IMR-90 (cell line): ENCODE measurements around the gene TRIM37. TPM values are rescaled to one million over a fixed set of nuclear protein-coding genes. Genes with fewer than 3 reads are reported as not detected.

Experiments used
- ATAC-seq: fragments of 200-7000 bp; cut with Tn5 transposase; 2 replicates; pipeline ENCODE4 v1.9.1; 2020; ENCODE audit warnings: low read depth, mild to moderate bottlenecking, moderate library complexity
- BruUV-seq: library from RNA; stranded (reverse); fragments of 400-500 nt; replicated peaks from 2 replicates; lab custom pipeline; 2021; lab: Mats Ljungman, UMichigan
- CTCF ChIA-PET: fragments of 300-600 bp; formaldehyde crosslinking; extraction: SDS; loops from one replicate; lab custom pipeline; 2021; ENCODE audit warnings: antibody characterized with exemption; lab: Yijun Ruan, JAX
- POLR2A ChIA-PET: fragments of 300-600 bp; sonication (Branson Sonifier 250); formaldehyde crosslinking; loops from one replicate; lab custom pipeline; 2022; ENCODE audit warnings: antibody characterized with exemption; ENCODE audit not compliant: unreplicated experiment; lab: Charles Lee
- DNase-seq: peaks from one replicate; pipeline ENCODE4 v3.0.0; 2013
- H2AFZ ChIP-seq: replicated peaks from 2 replicates; pipeline ENCODE3; 2013; ENCODE audit warnings: low read length, mild to moderate bottlenecking; ENCODE audit not compliant: poor library complexity
- H2AK5ac ChIP-seq: 2 replicates; pipeline ENCODE4 v1.6.1; 2013; ENCODE audit warnings: low read depth, low read length, inconsistent platforms
- H2AK9ac ChIP-seq: replicated peaks from 2 replicates; pipeline ENCODE3; 2013; ENCODE audit warnings: mild to moderate bottlenecking, low read depth, low read length, moderate library complexity; ENCODE audit not compliant: poor library complexity
- H2BK120ac ChIP-seq: 2 replicates; pipeline ENCODE4 v1.6.1; 2013; ENCODE audit warnings: low read depth, low read length, inconsistent platforms
- H2BK15ac ChIP-seq: 3 replicates; pipeline ENCODE4 v1.6.1; 2013; ENCODE audit warnings: low read depth, low read length, inconsistent platforms
- H2BK20ac ChIP-seq: 2 replicates; pipeline ENCODE4 v1.6.1; 2013; ENCODE audit warnings: low read depth, mild to moderate bottlenecking, inconsistent platforms, low read length, moderate library complexity
- H2BK5ac ChIP-seq: 2 replicates; pipeline ENCODE4 v1.6.1; 2013; ENCODE audit warnings: mild to moderate bottlenecking, low read depth, low read length, inconsistent platforms; ENCODE audit not compliant: poor library complexity, severe bottlenecking
- H3K14ac ChIP-seq: replicated peaks from 2 replicates; pipeline ENCODE4 v1.6.1; 2013; ENCODE audit warnings: low read depth, low read length, inconsistent platforms
- H3K18ac ChIP-seq: 2 replicates; pipeline ENCODE4 v1.6.1; 2013; ENCODE audit warnings: low read depth, low read length, control low read depth
- H3K23ac ChIP-seq: 2 replicates; pipeline ENCODE4 v1.6.1; 2013; ENCODE audit warnings: low read depth, low read length, inconsistent platforms
- H3K27ac ChIP-seq: 2 replicates; pipeline ENCODE4 v1.5.1; 2013; ENCODE audit warnings: mild to moderate bottlenecking, control low read depth, low read length; ENCODE audit not compliant: insufficient read depth
- H3K27me3 ChIP-seq: 2 replicates; pipeline ENCODE4 v1.6.1; 2013; ENCODE audit warnings: low read length; ENCODE audit not compliant: control insufficient read depth, insufficient read depth
- H3K36me3 ChIP-seq: 2 replicates; pipeline ENCODE4 v1.6.1; 2013; ENCODE audit warnings: low read length, mixed read lengths; ENCODE audit not compliant: control insufficient read depth, insufficient read depth
- H3K4ac ChIP-seq: 2 replicates; pipeline ENCODE4 v1.6.1; 2013; ENCODE audit warnings: low read depth, low read length, inconsistent platforms
- H3K4me1 ChIP-seq: 2 replicates; pipeline ENCODE4 v1.6.1; 2013; ENCODE audit warnings: low read length, mixed read lengths; ENCODE audit not compliant: control insufficient read depth, insufficient read depth
- H3K4me2 ChIP-seq: 2 replicates; pipeline ENCODE4 v1.6.1; 2013; ENCODE audit warnings: low read depth, mild to moderate bottlenecking, control low read depth, low read length, moderate library complexity
- H3K4me3 ChIP-seq: 2 replicates; pipeline ENCODE4 v1.5.1; 2013; ENCODE audit warnings: low read depth, mild to moderate bottlenecking, control low read depth, low read length, moderate library complexity; ENCODE audit not compliant: insufficient read depth
- H3K56ac ChIP-seq: 2 replicates; pipeline ENCODE4 v1.6.1; 2013; ENCODE audit warnings: low read length, inconsistent platforms; ENCODE audit not compliant: insufficient read depth; ENCODE audit errors: extremely low read depth
- H3K79me1 ChIP-seq, 2 experiments: 2 replicates each; pipeline ENCODE4 v1.6.1; 2013; ENCODE audit warnings: low read length in 2 of 2, inconsistent platforms in 1 of 2, low read depth in 1 of 2
- H3K9ac ChIP-seq: 2 replicates; pipeline ENCODE4 v1.6.1; 2013; ENCODE audit warnings: low read depth, low read length, control low read depth
- H3K9me1 ChIP-seq: 2 replicates; pipeline ENCODE4 v1.6.1; 2013; ENCODE audit warnings: low read length, inconsistent platforms; ENCODE audit not compliant: insufficient read depth
- H3K9me3 ChIP-seq: 2 replicates; pipeline ENCODE4 v1.6.1; 2013; ENCODE audit warnings: low read length; ENCODE audit not compliant: control insufficient read depth, insufficient read depth
- H4K20me1 ChIP-seq: 2 replicates; pipeline ENCODE4 v1.6.1; 2013; ENCODE audit warnings: low read length, inconsistent platforms; ENCODE audit not compliant: insufficient read depth
- H4K5ac ChIP-seq: 2 replicates; pipeline ENCODE4 v1.6.1; 2013; ENCODE audit warnings: mild to moderate bottlenecking, low read depth, low read length, control low read depth
- H4K8ac ChIP-seq, 2 experiments: 2 replicates each; pipeline ENCODE4 v1.6.1; 2013; ENCODE audit warnings: low read depth in 2 of 2, low read length in 2 of 2, control low read depth in 1 of 2, inconsistent platforms in 1 of 2
- H4K91ac ChIP-seq: 2 replicates; pipeline ENCODE4 v1.6.1; 2013; ENCODE audit warnings: low read depth, low read length, inconsistent platforms; ENCODE audit not compliant: insufficient read depth
- BHLHE40 ChIP-seq: fragments of 150-350 bp; IDR thresholded peaks from 2 replicates; pipeline ENCODE4 v1.6.1; 2016; ENCODE audit warnings: mild to moderate bottlenecking, low read depth, low read length
- CEBPB ChIP-seq: IDR thresholded peaks from 2 replicates; pipeline ENCODE4 v1.6.1; 2012; ENCODE audit warnings: low read depth, low read length, improper control_type of control experiment
- CHD1 ChIP-seq: IDR thresholded peaks from 2 replicates; pipeline ENCODE4 v1.6.1; 2012; ENCODE audit warnings: low read depth, low read length, improper control_type of control experiment
- CTCF ChIP-seq: conservative IDR thresholded peaks from 2 replicates; pipeline ENCODE4 v1.5.1; 2012; ENCODE audit warnings: mild to moderate bottlenecking, low read depth, low read length, improper control_type of control experiment
- ELK1 ChIP-seq: fragments of 150-350 bp; IDR thresholded peaks from 2 replicates; pipeline ENCODE4 v1.6.1; 2016; ENCODE audit warnings: low read depth, mild to moderate bottlenecking, low read length, moderate library complexity, borderline replicate concordance
- FOS ChIP-seq: fragments of 150-350 bp; IDR thresholded peaks from 2 replicates; pipeline ENCODE4 v1.6.1; 2016; ENCODE audit warnings: low read depth, low read length
- MAFK ChIP-seq: IDR thresholded peaks from 2 replicates; pipeline ENCODE4 v1.6.1; 2012; ENCODE audit warnings: low read depth, low read length, improper control_type of control experiment
- MAZ ChIP-seq: IDR thresholded peaks from 2 replicates; pipeline ENCODE4 v1.6.1; 2012; ENCODE audit warnings: low read depth, mild to moderate bottlenecking, low read length, improper control_type of control experiment, moderate library complexity, borderline replicate concordance
- MXI1 ChIP-seq: IDR thresholded peaks from 2 replicates; pipeline ENCODE4 v1.6.1; 2012; ENCODE audit warnings: low read depth, mild to moderate bottlenecking, low read length, moderate library complexity, borderline replicate concordance
- NFE2L2 ChIP-seq: fragments of 150-350 bp; IDR thresholded peaks from 2 replicates; pipeline ENCODE4 v1.6.1; 2016; ENCODE audit warnings: low read depth, mild to moderate bottlenecking, low read length
- POLR2A ChIP-seq: IDR thresholded peaks from 2 replicates; pipeline ENCODE4 v1.6.1; 2012; ENCODE audit warnings: mild to moderate bottlenecking, low read depth, low read length
- RAD21 ChIP-seq: IDR thresholded peaks from 2 replicates; pipeline ENCODE4 v1.6.1; 2012; ENCODE audit warnings: low read length, improper control_type of control experiment
- RCOR1 ChIP-seq: IDR thresholded peaks from 2 replicates; pipeline ENCODE4 v1.6.1; 2012; ENCODE audit warnings: mild to moderate bottlenecking, low read length, improper control_type of control experiment; ENCODE audit not compliant: insufficient replicate concordance
- RFX5 ChIP-seq: IDR thresholded peaks from 2 replicates; pipeline ENCODE4 v1.8.0; 2012; ENCODE audit warnings: low read depth, mild to moderate bottlenecking, low read length, moderate library complexity
- SMC3 ChIP-seq: fragments of 150-350 bp; IDR thresholded peaks from 2 replicates; pipeline ENCODE4 v1.6.1; 2016; ENCODE audit warnings: low read depth, mild to moderate bottlenecking, antibody characterized with exemption, low read length, moderate library complexity
- WGBS, 2 experiments: methylation state at CpG; one replicate each; pipeline versions ENCODE4 v1.1.5 to v1.1.7; 2013; ENCODE audit warnings: missing lambda C conversion rate in 2 of 2; ENCODE audit not compliant: insufficient read length in 1 of 2; ENCODE audit errors: extremely low coverage in 2 of 2; 5-methylcytosine and 5-hydroxymethylcytosine counted together
- dilution Hi-C: fragments of 300-500 bp; cut with HindIII; formaldehyde crosslinking; loops from one replicate; pipeline ENCODE4 v1.14.3; 2018; ENCODE audit warnings: low sequenced_read_pairs; ENCODE audit not compliant: unreplicated experiment
- in situ Hi-C: fragments of 300-500 bp; cut with MboI; formaldehyde crosslinking; loops from 3 replicates; pipeline ENCODE4 v1.14.3; 2019; ENCODE audit warnings: low sequenced_read_pairs, inconsistent platforms, mixed read lengths
- intact Hi-C: fragments of 100-400 bp; cut with micrococcal nuclease; formaldehyde crosslinking; loops from 2 replicates; pipeline ENCODE4 v1.10.0; 2022
- polyA plus RNA-seq, 3 experiments: library from polyadenylated mRNA; depleted of rRNA; stranded (reverse); fragments of >200 nt; gene quantifications; 2 replicates each; pipeline ENCODE4 v1.2.3, GENCODE V29; 2012; ENCODE audit warnings: low replicate concordance in 1 of 3
- total RNA-seq: library from RNA; depleted of rRNA; stranded (reverse); fragments of >200 nt; gene quantifications from 2 replicates; pipeline ENCODE4 v1.2.3, GENCODE V29; 2012
- TF ChIP-seq, protein P1 (sequence below): fragments of 150-350 bp; IDR thresholded peaks from 2 replicates; pipeline ENCODE4 v1.6.1; 2017; ENCODE audit warnings: mild to moderate bottlenecking, antibody characterized with exemption, low read length, low read depth

The TRIM37 gene
- total and polyA plus RNA-seq, 2 of the 4 experiments (the other 2 are of a cell fraction): 12.1 to 24.9 TPM

DNA sequence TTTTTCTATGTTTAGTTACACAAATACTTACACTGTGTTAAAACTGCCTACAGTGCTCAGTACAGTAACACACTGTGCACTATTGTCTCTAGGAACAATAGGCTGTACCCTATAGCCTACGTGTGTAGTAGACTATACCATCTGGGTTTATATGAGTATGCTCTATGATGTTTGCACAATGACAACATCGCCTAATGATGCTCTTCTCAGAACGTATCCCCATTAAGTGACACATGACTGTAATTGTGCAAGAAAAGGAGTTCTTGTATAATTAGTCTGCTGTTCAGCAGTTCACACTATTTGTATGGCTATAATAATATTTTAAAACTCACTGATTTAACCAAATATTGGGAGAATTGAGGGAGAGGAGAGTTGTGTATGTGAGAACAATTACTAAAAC, 173.7 kb downstream of the TRIM37 start:
- no peak overlapping the region for H3K4ac ChIP-seq
- H2BK20ac ChIP-seq: no peak overlapping the region
- no peak overlapping the region for H2BK15ac ChIP-seq
- no peak overlapping the region for H2AFZ ChIP-seq
- in situ Hi-C loops: no loop called here
- H3K79me1 ChIP-seq: no peaks in the 10 kb centered on the region
- intact Hi-C loops: no loop called here
- H3K18ac ChIP-seq: no peak overlapping the region
- no CpG with 5 or more reads among the region's 3 CpGs for WGBS, 2 experiments
- POLR2A ChIA-PET: no interaction called here
- no peaks in the 10 kb centered on the region for H3K36me3 ChIP-seq
- H2AK9ac ChIP-seq: no peak overlapping the region
- no peak overlapping the region for H3K56ac ChIP-seq
- no peaks in the 10 kb centered on the region for H3K27me3 ChIP-seq
- BruUV-seq: no TSS peak
- no peak for ATAC-seq
- no peak overlapping the region for H4K91ac ChIP-seq
- dilution Hi-C loops: no loop called here
- H3K4me2 ChIP-seq: no peak overlapping the region
- no peak overlapping the region for H3K9ac ChIP-seq
- no peak overlapping the region for H4K5ac ChIP-seq
- no peak for TF ChIP-seq MXI1
- TF ChIP-seq CHD1: no peak
- no peak for TF ChIP-seq RFX5
- no peak for TF ChIP-seq CEBPB
- no peak for TF ChIP-seq RCOR1
- no peak for TF ChIP-seq BHLHE40
- TF ChIP-seq, protein P1, sequence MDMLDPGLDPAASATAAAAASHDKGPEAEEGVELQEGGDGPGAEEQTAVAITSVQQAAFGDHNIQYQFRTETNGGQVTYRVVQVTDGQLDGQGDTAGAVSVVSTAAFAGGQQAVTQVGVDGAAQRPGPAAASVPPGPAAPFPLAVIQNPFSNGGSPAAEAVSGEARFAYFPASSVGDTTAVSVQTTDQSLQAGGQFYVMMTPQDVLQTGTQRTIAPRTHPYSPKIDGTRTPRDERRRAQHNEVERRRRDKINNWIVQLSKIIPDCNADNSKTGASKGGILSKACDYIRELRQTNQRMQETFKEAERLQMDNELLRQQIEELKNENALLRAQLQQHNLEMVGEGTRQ: no peak
- TF ChIP-seq NFE2L2: no peak
- no peak for TF ChIP-seq RAD21
- TF ChIP-seq MAZ: no peak
- TF ChIP-seq ELK1: no peak
- no peak for TF ChIP-seq CTCF
- TF ChIP-seq FOS: no peak
- TF ChIP-seq SMC3: no peak
- no peak for TF ChIP-seq MAFK
- no peak for TF ChIP-seq POLR2A
- H3K9me3 ChIP-seq: no peaks in the 10 kb centered on the region
- H3K4me1 ChIP-seq: no peaks in the 10 kb centered on the region
- no peak overlapping the region for H2BK5ac ChIP-seq
- H3K4me3 ChIP-seq: no peak overlapping the region
- no peak for DNase-seq
- H2BK120ac ChIP-seq: no peak overlapping the region
- H2AK5ac ChIP-seq: no peak overlapping the region
- H4K20me1 ChIP-seq: no peaks in the 10 kb centered on the region
- H3K27ac ChIP-seq: no peak overlapping the region
- no peak overlapping the region for H3K14ac ChIP-seq
- H3K9me1 ChIP-seq: no peaks in the 10 kb centered on the region
- no peak overlapping the region for H4K8ac ChIP-seq
- CTCF ChIA-PET: no interaction called here
- no peak overlapping the region for H3K23ac ChIP-seq
